GM19035 (cell line): ENCODE data around the gene SRRM2.

ENCODE experiments used
- ATAC-seq: cut with Tn5 transposase; IDR thresholded peaks from one replicate; pipeline ENCODE4 v1.9.1; 2021; ENCODE audit not compliant: unreplicated experiment

The SRRM2 gene

DNA sequence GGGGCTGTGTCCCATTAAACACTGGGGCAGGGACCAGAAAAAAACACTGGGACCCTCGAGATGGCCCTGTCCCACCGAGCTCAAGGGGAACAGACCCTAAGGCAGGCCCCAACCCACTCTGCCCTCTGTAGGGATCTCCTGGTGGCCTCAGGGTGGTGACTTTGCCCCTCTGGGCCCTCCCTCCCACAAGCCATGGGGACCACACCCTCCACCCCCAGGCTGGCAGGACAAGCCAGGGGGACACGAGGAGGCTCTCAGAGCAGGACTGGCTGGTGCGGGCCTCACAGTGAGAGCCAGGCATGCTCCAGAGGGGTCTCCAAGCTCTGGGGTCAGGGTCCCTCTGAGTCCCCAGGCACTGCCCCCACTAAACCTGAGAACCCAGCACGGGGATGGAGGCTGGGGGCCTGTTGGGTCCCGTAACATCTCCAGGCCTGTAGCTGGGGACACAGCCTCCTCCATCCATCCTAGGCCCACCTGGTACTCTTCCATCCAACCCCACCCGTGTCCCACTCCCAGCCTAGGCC, 14.5 kb upstream of the SRRM2 start:
- no peak for ATAC-seq

DNA sequence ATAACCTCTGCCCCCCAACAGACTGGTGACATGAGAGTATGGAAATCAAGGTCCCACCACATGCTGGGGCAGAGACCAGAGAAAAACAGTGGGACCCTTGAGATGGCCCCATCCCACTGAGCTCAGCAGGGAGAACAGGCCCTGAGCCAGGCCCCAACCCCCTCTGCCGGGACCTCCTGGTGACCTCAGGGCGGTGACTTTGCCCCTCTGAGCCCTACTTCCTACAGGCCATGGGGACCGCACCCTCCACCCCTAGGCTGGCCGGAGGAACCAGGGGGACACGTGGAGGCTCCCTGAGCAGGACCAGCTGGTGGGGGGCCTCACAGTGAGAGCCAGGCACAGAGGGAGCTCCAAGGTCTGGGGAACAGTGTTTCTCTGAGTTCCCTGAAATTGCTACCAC, 13.8 kb upstream of the SRRM2 start:
- no peak for ATAC-seq

DNA sequence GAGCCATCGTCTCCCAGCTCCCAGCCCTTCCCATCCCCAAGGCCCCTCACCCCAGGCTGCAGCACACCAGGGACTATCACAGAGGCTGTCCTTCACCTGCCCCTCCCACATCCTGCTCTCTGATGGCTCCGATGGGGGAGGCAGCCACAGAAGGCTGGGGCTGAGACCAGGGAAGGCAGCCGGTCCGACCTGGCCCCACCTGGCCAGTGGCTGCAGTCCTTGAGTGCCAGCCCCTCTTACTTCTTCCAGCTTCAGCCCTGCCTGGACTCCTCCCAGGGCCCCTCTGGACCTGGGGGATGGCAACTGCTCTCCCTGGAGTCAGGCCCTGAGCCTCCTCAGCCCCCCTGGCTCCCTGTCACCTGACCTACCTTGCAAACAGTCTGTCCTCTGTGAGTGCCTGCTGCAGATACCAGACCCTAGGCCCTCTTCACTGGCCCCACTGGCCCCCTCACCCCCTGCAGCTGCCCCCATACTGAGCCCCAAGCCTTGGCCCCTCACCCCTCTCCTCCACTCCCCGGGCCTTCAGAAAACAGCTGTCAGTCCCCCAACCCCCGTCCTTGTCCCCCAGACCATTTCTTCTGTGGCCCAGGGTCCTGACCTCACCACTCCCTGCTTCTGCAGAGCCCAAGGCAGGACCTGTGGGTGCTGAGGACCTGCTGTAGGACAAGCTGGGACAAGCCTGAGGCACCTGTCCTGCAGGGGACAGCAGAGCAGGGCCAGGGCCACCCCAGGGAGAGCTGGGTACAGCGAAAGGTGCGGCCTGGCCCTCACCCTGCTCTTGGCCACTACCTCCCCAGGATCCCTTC, 12.6 kb upstream of the SRRM2 start:
- no peak for ATAC-seq

DNA sequence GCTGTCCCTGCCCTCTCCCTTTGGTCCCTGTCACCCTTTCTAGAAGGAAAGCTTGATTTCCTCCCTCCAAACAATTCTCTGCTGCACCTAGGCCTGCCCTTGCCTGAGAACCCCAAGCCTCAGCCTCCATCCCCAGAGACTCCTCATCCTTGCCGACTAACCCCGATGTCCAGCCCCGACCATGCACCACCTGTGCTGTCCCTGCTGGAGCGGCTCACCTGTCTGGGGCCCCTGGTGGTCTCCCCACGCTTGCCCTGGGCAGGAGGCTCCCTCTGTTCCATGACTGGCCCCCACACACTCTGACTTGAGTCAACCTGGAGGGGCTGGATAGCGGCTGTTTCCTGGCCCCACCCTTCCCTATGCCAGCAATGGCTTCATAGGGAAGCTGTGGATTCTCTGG, 12.0 kb upstream of the SRRM2 start:
- no peak for ATAC-seq

DNA sequence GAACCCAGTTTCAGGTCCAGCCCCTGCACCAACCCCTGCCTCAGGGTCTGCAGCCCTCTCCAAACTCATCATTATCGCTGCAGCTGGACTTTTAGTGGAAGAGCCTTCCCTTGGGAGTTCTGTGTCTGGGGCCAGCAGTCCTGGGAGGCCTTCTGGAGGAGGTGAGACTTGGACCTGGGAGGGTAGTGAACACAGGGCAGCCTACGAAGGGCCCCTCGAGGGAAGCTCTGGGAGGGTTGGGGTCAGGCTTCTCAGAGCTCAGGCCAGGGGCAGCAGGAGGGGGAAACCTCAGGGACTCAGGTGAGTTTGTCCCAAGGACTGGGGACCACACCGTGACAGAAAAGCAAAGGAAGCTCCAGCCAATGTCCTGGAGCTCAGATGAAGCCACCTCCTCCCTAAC, 11.3 kb upstream of the SRRM2 start:
- no peak for ATAC-seq

DNA sequence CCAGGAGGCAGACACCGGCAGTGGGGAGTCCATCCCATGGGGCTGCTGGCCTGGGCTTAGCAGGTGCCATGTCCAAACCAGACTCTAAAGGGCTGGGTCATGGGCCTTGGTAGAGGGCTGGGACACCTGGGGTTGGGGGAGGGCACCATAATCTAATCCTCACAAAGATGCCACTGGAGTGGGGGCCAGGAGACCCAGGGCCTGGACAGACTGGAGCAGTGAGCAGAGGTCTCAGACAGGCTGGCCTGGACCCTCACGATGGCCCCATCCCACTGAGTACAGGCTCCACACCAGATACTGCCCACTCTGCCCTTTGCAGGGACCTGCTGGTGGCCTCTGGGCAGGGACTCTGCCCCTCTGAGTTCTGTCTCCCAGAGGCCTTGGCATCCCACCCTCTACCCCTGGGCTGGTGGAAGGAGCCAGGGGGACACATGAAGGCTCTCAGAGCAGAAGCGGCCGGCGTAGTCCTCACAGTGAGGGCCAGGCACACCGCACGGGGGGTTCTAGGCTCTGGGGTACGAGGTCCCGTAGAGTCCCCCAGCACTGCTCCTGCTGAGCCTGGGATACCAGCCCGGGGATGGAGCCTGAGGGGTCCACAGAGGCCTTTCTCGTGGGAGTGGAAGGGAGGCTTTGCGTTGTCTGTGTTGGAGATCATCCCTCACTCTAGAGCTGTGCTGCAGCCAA, 10.0 kb upstream of the SRRM2 start:
- no peak for ATAC-seq

DNA sequence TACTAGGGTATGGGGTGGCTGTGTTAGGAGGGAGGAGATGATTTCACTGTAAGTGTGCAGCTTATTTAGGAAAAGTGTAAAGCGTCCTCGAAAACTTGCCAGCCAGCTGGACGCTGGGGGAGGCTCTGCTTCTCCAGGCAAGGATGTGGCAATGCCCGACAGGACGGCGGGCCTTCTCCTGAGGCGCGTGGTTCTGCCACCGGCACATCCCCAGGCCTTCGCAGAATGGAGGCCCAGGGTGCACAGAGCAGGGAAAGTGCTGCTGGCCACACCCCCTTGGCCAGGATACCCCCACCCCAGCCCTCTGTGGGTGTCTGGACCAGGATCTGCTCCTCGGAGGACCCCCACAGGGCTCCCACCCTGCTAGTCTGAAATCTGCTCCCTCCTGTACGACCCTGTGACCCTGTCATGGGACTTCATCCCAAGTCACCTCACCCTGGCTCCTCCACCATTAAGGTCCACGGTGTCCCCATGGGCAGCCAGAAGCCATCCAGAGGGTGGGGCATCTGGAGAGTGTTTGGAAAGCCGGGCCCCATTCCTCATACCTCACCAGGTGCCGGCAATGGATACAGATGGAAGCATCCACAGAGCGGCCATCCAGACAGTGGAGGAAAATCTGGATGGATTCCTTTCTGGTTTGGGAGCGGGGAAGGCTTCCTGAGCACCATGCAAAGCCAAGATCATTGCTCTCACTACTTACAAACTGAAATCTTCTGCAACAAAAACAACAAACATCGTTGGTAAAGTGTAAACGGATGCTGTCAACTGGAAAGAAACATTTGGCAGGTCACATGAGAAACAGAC, 9.2 kb upstream of the SRRM2 start:
- no peak for ATAC-seq

DNA sequence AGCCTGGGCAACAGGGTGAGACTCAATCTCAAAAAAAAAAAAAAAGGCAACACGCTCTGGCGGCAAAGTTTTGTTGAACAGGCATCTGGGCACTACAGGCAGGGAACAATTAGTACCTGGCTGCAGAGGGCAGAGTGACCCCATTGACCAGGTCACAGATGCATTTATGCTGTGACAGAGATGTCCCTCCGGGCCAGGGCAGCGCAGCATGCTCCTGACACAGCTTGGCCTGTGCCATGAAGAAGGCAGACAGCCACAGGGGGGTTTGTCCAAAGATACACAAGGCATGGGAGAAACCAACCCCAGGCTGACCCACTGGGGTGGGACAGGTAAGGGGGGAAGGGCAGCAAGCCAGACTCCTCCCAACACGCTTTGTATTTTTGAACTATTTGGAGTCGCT, 7.7 kb upstream of the SRRM2 start:
- ATAC-seq, result no peak

DNA sequence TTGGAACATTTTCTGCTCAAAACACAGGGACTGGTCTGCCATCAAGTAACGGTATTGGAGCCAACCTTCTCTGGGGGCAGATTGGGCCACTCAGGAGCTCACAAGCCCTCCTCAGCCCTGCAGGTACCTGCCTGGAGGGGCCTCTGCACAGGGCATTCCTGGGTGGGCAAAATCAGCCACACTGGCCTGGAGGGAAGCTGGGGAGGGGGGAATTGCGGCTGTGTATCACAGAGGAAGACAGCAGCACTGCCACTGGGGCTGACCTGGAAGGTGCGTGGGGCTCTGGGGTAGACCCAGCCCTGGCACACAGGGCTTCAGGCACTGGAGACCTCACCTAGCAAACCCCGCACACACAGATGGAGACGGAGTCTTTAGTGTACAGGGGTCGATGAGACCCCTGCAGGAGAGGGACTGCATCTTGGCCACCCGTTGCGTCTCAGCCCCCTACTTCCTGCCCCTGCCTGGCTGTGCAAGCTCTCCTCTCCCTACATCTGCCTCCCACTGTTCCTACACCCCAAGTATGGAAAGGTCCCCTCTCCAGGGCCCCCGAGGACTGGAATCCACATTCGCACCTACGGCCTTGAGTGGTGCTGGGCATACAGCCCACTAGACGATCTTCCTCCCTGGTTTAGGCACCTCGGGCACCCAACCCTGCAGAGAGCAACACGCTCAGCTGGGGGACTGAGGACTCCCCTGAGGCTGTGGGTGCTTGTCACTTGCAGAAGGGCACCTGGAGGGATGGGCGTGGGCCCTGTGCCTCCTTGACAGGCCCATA, 7.1 kb upstream of the SRRM2 start:
- no peak for ATAC-seq

DNA sequence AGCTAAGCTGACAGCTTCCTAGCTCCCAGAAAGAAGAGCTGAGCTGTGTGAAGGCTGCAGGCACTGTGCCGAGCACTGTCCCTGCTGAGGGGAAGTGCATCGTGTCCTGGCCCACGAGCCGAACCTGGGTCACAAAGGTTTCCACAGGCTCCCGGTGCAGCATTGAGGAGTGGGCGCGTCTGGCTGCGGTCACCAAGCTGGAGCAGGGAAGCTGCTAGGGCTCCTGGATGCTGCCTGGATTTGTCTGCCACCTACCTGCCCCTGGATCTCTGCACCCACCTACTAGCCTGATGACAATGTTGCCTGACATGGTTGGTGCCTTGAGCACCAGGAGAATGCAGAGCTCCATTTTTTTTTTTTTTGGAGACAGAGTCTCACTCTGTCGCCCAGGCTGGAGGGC, 6.5 kb upstream of the SRRM2 start:
- ATAC-seq, result no peak

DNA sequence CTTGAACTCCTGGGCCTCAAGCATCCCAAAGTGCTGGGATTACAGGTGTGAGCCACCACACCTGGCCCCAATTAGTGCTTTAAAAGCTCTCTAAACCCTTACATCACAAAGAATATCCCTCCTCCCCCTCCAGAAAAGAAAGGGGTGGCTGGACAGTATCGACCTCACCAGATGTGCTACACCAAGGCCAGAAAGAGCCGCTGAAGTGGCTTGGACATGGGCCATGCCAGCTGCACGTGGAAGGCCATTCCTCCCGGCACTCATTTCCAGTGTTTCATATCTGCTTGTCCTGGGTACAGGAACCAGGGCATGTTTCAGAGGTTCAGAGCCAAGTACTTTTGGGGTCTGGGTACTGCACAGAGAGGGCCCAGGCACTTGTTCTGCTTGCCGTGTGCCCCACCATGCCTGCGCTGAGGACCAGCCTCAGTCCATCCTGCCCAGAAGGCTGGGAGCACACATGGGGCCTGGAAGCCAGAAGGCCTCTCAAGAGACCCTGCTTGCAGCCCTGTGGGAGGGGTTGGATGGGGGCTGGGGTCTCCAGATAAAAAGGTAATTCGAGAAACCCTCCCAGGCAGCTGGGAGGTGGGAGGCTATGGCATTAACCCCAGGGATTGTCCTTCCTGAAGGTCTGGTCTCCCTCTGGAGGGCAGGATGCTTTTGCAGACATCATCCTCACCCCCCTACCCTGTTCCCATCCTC, 3.5 kb upstream of the SRRM2 start:
- no peak for ATAC-seq

DNA sequence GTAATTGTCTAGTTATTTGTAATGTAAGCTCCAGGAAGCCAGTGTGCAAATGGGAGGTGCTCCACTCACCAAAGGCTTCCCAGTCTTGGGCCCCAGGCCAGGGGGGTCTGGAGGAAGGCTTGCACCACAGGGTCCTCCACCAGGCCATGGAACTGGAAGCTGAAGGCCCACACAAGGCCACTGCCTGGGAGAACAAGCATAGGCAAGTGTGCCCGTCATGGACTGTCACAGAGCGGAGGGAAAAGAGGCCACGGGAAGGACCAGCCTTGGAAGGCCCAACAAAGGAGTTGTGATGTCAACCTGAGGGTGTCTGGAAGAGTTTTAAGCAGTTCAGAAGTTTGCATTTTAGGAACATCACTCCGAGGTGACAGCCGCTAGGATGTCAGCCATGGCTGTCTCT, 3.0 kb upstream of the SRRM2 start:
- no peak for ATAC-seq

DNA sequence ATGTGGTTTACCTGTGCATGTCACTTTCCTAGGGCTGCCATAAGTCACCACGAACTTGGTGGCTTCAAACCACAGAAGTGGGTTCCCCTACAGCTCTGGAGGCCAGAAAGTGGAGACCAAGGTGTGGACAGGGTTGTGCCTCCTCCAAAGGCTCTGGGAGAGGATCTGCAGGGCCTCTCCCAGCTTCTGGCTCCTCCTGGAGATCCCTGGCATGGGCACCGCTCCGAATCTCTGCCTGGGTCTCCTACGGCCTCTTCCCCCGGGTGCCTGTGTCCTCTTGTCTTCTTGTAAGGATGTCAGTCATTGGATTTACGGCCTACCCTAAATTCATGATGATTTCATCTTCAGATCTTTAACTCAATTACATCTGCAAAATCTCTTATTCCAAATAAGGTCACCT, 2.5 kb upstream of the SRRM2 start:
- no peak for ATAC-seq

DNA sequence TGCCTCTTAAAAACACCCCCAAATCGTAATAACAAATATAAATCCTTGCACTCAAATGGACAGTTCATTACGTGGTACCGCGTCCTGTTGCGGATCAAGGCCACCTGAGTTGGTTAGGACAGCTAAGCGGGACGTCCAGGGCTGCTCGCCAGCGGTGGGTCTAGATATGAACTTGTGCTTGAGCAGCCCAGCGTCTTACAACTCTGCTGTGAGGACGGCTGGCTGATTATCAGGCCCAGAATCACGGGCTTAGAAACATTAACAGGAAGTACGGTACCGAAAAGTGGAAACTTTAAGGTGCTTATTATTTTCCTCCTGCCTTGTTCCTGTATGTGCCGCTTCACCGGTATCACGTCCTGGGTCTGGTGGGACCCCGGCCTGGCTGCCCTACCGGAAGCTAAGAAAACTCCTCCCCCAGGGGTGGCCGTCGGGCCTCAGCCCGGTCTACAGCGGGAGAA, 832 bp upstream of the SRRM2 start:
- ATAC-seq, result peak; percentile 38

DNA sequence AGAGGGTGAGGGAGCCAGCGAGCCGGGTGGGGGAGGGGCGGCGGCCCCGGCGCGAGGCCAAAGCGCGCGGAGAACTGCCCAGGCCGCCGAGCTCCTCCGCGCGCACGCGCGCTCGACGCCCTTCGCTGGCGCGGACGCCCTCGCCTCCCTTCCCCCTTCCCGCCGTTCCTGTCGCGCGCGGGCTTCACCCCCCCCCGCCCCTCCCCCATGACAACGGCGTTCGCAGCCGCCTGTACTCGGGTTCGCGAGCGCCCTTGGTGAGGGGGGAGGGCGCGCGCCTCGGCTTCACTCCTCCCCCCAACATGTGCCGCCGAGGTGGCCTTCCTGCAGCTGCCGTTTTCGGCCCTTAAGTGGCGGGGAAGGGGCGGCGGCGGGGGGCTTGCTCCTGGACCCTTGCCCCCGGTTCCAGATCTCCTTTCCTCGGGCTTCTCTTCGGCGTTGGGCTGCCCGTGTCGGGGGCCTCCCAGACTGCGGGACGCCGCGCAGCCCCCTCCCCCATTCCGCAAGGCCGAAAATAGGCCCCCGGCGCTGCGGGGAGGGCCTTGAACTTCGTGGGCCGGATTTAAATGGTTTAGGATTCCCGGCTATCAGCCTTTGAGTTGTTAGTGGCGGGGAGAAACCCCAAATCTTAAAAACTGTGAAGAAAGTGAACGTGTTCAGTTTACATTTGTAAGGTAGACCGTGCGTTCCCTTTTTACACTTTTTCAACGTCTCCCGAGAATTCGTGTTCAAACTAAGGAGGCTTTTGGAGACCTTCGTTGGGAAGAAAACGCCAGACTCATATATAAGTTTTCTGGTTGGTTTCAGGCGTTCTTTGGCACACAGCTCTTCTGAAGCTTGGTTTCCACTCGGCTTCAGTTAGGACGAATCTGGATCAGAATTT, 653 bp downstream of the SRRM2 start:
- ATAC-seq, result peak; percentile 40

DNA sequence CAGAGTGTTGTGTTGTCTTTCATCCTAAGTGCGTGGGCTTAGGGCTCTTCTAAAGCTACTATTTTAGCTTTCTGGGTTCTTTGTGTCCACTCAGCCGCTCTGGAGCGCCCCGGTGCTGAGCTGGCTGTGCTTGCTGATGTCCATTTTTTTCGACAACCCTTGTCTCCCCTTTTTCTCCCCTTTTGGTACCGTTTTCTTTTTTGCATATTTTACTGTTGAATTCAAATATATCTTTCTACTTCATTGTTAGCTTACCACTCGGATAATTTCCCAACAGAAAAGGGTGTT, 1.2 kb downstream of the SRRM2 start:
- no peak for ATAC-seq

DNA sequence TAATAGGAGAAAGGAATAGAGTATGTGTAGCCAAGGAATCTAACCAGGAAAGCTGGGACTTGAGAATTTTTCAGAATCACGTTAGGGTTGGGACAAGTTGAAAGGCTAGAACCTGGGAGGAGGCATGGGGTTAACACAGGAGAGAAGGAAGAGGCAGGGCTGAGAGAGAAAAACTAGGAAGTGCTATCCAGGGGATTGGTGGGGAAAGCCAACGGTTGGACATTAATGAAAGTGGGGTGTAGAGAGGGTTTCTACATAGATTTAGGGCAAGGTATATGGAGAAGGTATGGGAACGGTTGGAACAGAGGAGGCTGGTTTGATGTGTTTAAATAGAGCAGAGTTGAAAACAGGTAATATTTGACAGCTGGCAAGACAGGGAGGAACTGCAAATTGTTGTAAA, 2.7 kb downstream of the SRRM2 start:
- ATAC-seq, result no peak

DNA sequence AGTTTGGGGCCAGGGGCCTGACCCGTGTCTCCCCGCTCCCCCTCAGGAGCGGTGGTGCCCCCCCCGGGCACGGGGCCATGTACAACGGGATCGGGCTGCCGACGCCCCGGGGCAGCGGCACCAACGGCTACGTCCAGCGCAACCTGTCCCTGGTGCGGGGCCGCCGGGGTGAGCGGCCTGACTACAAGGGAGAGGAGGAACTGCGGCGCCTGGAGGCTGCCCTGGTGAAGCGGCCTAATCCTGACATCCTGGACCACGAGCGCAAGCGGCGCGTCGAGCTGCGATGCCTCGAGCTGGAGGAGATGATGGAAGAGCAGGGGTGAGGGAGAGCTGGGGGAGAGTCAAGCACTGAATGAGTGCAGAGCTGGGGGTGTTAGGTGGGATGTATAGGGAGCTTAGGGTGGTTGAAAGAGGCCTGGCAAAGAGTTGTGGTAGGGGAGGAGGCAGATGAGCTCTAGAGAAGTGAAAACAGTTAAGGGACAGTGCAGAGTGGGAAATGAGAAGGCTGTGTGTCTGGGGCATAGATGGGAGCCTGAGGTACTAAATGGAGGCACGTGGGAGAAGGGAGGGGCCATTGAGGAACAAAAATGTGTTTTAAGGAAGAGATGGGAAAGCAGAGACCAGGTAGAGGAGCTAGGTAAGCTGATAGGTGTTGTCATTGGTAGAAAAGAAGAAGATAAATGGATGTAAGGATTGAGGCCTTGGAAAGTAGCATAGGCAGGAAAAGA, 4.0 kb downstream of the SRRM2 start:
- ATAC-seq, result no peak

DNA sequence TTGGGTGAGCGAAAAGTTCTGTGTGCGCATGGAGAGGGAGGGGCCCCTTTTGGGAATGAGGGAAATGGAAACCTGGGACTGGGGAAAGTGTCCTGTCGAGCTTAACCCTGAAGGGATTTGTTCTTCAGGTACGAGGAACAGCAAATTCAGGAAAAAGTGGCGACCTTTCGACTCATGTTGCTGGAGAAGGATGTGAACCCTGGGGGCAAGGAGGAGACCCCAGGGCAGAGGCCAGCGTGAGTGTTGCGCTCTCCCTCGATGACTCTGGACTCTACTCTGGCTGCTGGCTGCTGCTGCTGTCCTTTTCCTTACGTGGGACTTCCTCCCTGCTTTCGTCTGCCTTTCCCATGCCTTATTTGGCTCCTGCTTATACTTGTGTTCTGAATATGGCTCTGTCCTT, 4.9 kb downstream of the SRRM2 start:
- no peak for ATAC-seq
